Gastroesophageal sphincter (tissue), 4 donors: ENCODE results near the gene PBRM1. TPM values are rescaled to one million over a fixed set of nuclear protein-coding genes. Genes with fewer than 3 reads are reported as not detected.

Experiments
- ATAC-seq: fragments of 150-250 bp; one replicate; pipeline ENCODE4 v1.9.1; 2016; ENCODE audit warnings: mild to moderate bottlenecking, moderate library complexity
- H3K27ac ChIP-seq, 4 donors: fragments of 200-600 bp; sonication (generic) in 3 of 4; 1 replicate in 3 of 4; 2 replicates in 1 of 4; pipeline ENCODE4 v1.5.1; 2016 to 2019
- H3K27me3 ChIP-seq: fragments of 200-600 bp; sonication (generic); one replicate; pipeline ENCODE4 v1.5.1; 2019
- H3K36me3 ChIP-seq, 2 donors: fragments of 200-600 bp; sonication (generic); one replicate each; pipeline ENCODE4 v1.5.1; 2019; ENCODE audit warnings: control low read depth in 1 of 2
- H3K4me1 ChIP-seq, 3 donors: fragments of 200-600 bp; sonication (generic); 1 replicate in 2 of 3; 2 replicates in 1 of 3; pipeline ENCODE4 v1.5.1; 2016 to 2019; ENCODE audit warnings: control low read depth in 2 of 3
- H3K4me3 ChIP-seq, 2 donors: fragments of 200-600 bp; sonication (generic); one replicate each; pipeline ENCODE4 v1.5.1; 2019; ENCODE audit warnings: mild to moderate bottlenecking in 1 of 2, moderate library complexity in 1 of 2
- H3K9me3 ChIP-seq, 3 donors: fragments of 200-600 bp; sonication (generic); one replicate each; pipeline ENCODE4 v1.5.1; 2017 to 2019; ENCODE audit warnings: control low read depth in 2 of 3
- CTCF ChIP-seq, 4 experiments: fragments of 200-600 bp in 2 of 4; fragments of 450-650 bp in 2 of 4; sonication (generic) in 1 of 4; IDR thresholded peaks; one replicate each; pipeline ENCODE4 v1.5.1; 2017 to 2019; ENCODE audit warnings: antibody characterized with exemption in 4 of 4, mild to moderate bottlenecking in 2 of 4, moderate library complexity in 2 of 4
- EP300 ChIP-seq: sonication (generic); formaldehyde crosslinking; IDR thresholded peaks from one replicate; pipeline ENCODE4 v1.6.1; 2017; ENCODE audit warnings: antibody characterized with exemption, mild to moderate bottlenecking
- POLR2A ChIP-seq, 2 donors: fragments of 450-650 bp; IDR thresholded peaks; one replicate each; pipeline ENCODE4 v1.6.1; 2017; ENCODE audit warnings: antibody characterized with exemption in 2 of 2, mild to moderate bottlenecking in 2 of 2, moderate library complexity in 1 of 2
- POLR2AphosphoS5 ChIP-seq: sonication (generic); formaldehyde crosslinking; IDR thresholded peaks from one replicate; pipeline ENCODE4 v1.6.1; 2017; ENCODE audit warnings: antibody characterized with exemption
- WGBS, 2 donors: methylation state at CpG; one replicate each; pipeline ENCODE4 v1.1.5; 2018; ENCODE audit warnings: low coverage in 1 of 2; 5-methylcytosine and 5-hydroxymethylcytosine counted together
- total RNA-seq, 4 donors: library from RNA; depleted of rRNA; stranded (reverse); fragments of >200 nt; gene quantifications; one replicate each; pipeline ENCODE4 v1.1.0, GENCODE V29; 2016

The PBRM1 gene
- total RNA-seq, 4 donors from 2014 or later: 73.9 to 105 (median 98.4) TPM

GRCh38 chr3:52724511-52724910, 38.8 kb upstream of the PBRM1 start:
- Histone ChIP-seq H3K9me3 (peaks cover 0 to 4% (median 0%) of the 10 kb centered on the region in 3 donors), H3K36me3 (peaks cover 0 to 39% of the 10 kb centered on the region in 2 donors)
- WGBS, 2 donors: 89 to 100% methylated on average over 1 of the region's 1 CpG

GRCh38 chr3:52723935-52724334, 38.2 kb upstream of the PBRM1 start:
- Histone ChIP-seq H3K4me1 (no peaks in the 10 kb centered on the region), H3K27ac (no peak overlapping the region), H3K27me3 (no peaks in the 10 kb centered on the region), H3K4me3 (no peak overlapping the region), H3K9me3 (peaks cover 0 to 4% (median 0%) of the 10 kb centered on the region in 3 donors), H3K36me3 (peaks cover 0 to 39% of the 10 kb centered on the region in 2 donors)
- no peak for TF ChIP-seq EP300
- no peak for TF ChIP-seq POLR2A (IDR thresholded peaks at IDR 0.05)
- TF ChIP-seq POLR2AphosphoS5: no peak
- TF ChIP-seq CTCF (IDR thresholded peaks at IDR 0.05): no peak
- 40 to 100% methylated on average over 1 to 3 of the region's 5 CpGs for WGBS, 2 donors
- ATAC-seq: no peak

More at GRCh38 chr3:52724511-52724910, 38.8 kb upstream of the PBRM1 start:
- no peaks in the 10 kb centered on the region for H3K27me3 ChIP-seq
- H3K27ac ChIP-seq: no peak overlapping the region
- H3K4me3 ChIP-seq: no peak overlapping the region
- no peak for TF ChIP-seq CTCF (IDR thresholded peaks at IDR 0.05)
- no peak for TF ChIP-seq POLR2AphosphoS5
- no peak for TF ChIP-seq EP300
- no peak for TF ChIP-seq POLR2A (IDR thresholded peaks at IDR 0.05)
- ATAC-seq: no peak
- no peaks in the 10 kb centered on the region for H3K4me1 ChIP-seq

GRCh38 chr3:52722491-52722890, 36.8 kb upstream of the PBRM1 start:
- Histone ChIP-seq H3K4me1 (no peaks in the 10 kb centered on the region), H3K27ac (no peak overlapping the region), H3K4me3 (no peak overlapping the region), H3K9me3 (no peaks in the 10 kb centered on the region), H3K36me3 (peaks cover 0 to 31% of the 10 kb centered on the region in 2 donors), H3K27me3 (no peaks in the 10 kb centered on the region)
- TF ChIP-seq EP300: no peak
- no peak for TF ChIP-seq CTCF (IDR thresholded peaks at IDR 0.05)
- TF ChIP-seq POLR2AphosphoS5: no peak
- no peak for TF ChIP-seq POLR2A (IDR thresholded peaks at IDR 0.05)
- WGBS, 2 donors: 90 to 93% methylated on average over 4 to 7 of the region's 7 CpGs
- no peak for ATAC-seq

GRCh38 chr3:52721730-52722008, 36.0 kb upstream of the PBRM1 start:
- H3K4me1 ChIP-seq: no peaks in the 10 kb centered on the region
- no peak for TF ChIP-seq EP300
- no peak for TF ChIP-seq CTCF (IDR thresholded peaks at IDR 0.05)
- no peak for TF ChIP-seq POLR2AphosphoS5
- no peak for TF ChIP-seq POLR2A (IDR thresholded peaks at IDR 0.05)
- no peaks in the 10 kb centered on the region for H3K27me3 ChIP-seq
- no peak for ATAC-seq
- no peak overlapping the region for H3K4me3 ChIP-seq
- no peaks in the 10 kb centered on the region for H3K9me3 ChIP-seq
- no peak overlapping the region for H3K27ac ChIP-seq
- H3K36me3 ChIP-seq: peaks cover 0 to 31% of the 10 kb centered on the region in 2 donors
- WGBS, 2 donors: 100% methylated on average over 1 of the region's 1 CpG

GRCh38 chr3:52721002-52721729, 35.5 kb upstream of the PBRM1 start:
- no peaks in the 10 kb centered on the region for H3K4me1 ChIP-seq
- H3K4me3 ChIP-seq: no peak overlapping the region
- H3K27ac ChIP-seq: no peak overlapping the region
- peaks cover 0 to 31% of the 10 kb centered on the region in 2 donors for H3K36me3 ChIP-seq
- H3K27me3 ChIP-seq: no peaks in the 10 kb centered on the region
- no peaks in the 10 kb centered on the region for H3K9me3 ChIP-seq
- WGBS, 2 donors: 86 to 94% methylated on average over 4 to 5 of the region's 6 CpGs
- TF ChIP-seq CTCF (IDR thresholded peaks at IDR 0.05) (no peak), EP300 (no peak), POLR2AphosphoS5 (no peak), POLR2A (IDR thresholded peaks at IDR 0.05) (no peak)
- peak; percentile 31 for ATAC-seq
